Right lung (tissue), 5 donors: ENCODE measurements around the gene FNBP1L. TPM values are rescaled to one million over a fixed set of nuclear protein-coding genes. Genes with fewer than 3 reads are reported as not detected.

Experiments
- DNase-seq, 2 donors: peaks; one replicate each; pipeline ENCODE4 v3.0.0-alpha.2; 2013
- polyA plus RNA-seq, 5 donors: library from polyadenylated mRNA; unstranded; fragments of 120-200 nt; gene quantifications; one replicate each; pipeline versions ENCODE4 v1.2.1 to v1.2.3, GENCODE V29; 2013; ENCODE audit warnings: inconsistent platforms in 1 of 5, low replicate concordance in 1 of 5; ENCODE audit not compliant: insufficient read length in 5 of 5, insufficient read depth in 1 of 5

Gene FNBP1L
- polyA plus RNA-seq, 5 donors, result 86.7 to 136 (median 123) TPM

GRCh38 chr1:93528412-93528811 is 80.5 kb downstream of the FNBP1L start:
- no peak for DNase-seq

GRCh38 chr1:93531193-93531592 is 83.3 kb downstream of the FNBP1L start:
- DNase-seq, result no peak

- no peak for DNase-seq
These were observed 85.0 kb downstream of the FNBP1L start for GRCh38 chr1:93532780-93533378.

GRCh38 chr1:93533677-93534076 is 85.8 kb downstream of the FNBP1L start:
- no peak for DNase-seq

- DNase-seq, result no peak
These were observed 89.5 kb downstream of the FNBP1L start for GRCh38 chr1:93537396-93537795.

GRCh38 chr1:93537924-93538323 is 90.0 kb downstream of the FNBP1L start:
- DNase-seq, result no peak

DNA sequence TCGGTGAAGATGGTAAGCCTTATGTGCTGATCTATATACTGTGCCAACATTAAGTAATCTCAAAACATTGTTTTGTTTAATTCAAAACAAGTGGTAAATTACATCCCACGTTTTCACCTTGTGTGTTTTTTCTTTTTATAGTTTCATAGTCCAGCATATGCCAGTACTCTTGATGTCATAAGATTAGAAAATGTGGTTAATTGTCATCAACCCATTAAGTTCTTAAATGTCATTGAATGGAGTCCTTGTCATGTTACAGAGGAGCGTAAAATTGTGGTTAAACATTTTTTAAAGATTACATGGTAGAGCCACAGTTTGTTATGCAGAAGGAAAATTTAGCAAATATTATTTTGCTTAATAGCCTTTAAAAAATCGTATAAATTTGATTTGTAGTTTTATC is 93.1 kb downstream of the FNBP1L start:
- DNase-seq, result no peak

GRCh38 chr1:93542398-93542797 is 94.5 kb downstream of the FNBP1L start:
- no peak for DNase-seq

DNA sequence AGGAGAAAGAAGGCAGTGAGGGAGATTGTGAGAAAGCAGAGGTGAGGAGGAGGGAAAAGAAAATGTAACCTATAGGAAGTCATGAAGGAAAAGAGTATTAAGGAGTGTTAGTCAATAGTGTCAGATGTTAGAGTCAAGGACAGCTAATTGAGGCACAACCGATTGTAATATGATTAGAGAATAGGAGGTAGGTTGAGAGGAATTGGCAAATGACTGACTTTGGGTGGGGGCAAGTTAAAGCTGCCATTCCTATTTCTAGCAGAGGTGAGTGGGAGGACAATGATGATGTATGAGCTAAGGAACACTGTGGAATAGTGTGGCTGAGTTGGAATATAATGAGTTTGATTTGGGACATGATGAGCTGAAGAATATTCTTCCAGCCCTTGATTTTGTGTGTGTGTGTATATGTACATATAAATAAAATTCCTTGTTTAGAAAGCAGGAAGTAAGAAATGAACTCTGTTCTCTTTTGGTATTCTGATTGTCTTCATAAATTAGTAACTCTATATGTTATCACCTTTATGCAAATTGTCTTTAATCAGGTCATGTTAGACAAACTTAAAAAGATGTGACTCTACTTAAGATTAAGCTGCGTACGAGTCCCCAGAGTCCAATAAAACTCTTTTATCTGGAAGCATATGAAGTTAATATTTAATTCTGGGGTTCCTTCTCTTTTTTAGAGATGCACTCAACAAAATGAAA is 98.4 kb downstream of the FNBP1L start:
- DNase-seq, result no peak

DNA sequence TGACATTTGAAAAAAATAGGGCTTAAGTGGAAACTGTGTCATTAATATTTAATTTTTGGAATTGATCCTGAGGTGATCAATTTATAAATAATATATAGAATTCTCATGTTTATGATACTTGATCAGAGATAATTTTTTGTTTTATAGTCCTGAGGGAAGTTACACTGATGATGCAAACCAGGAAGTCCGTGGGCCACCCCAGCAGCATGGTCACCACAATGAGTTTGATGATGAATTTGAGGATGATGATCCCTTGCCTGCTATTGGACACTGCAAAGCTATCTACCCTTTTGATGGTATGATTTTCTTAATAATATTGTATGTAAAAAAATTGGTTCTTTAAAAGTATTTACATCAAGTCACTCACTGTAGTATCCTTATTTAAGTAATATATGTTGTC is 101.2 kb downstream of the FNBP1L start:
- no peak for DNase-seq

GRCh38 chr1:93549811-93550210 is 101.9 kb downstream of the FNBP1L start:
- DNase-seq, result no peak

GRCh38 chr1:93552741-93553455 is 105.0 kb downstream of the FNBP1L start:
- no peak for DNase-seq

- DNase-seq, result peak; percentile 35
These were observed 106.1 kb downstream of the FNBP1L start for GRCh38 chr1:93553886-93554490.

GRCh38 chr1:93554883-93555872 is 107.3 kb downstream of the FNBP1L start:
- no peak for DNase-seq

DNA sequence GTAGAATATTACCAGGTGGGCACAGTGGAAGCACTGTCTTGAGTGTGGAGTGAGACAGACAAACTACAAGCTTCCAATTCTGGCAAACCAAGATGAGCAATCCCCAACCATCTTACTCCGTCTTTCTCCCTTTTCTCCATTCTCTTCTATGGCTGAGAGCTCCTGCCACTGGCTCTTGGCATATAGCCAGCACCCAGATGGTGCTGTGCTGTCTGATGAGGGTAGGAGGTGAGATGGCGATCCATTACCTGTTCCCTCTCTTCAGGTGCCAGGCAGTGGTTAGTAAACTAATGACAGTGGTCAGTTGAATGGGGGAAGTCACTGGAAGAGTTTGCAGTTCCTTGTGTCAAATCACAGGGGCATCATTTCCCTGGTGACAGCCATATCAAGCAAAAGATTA is 108.4 kb downstream of the FNBP1L start:
- DNase-seq, result no peak

DNA sequence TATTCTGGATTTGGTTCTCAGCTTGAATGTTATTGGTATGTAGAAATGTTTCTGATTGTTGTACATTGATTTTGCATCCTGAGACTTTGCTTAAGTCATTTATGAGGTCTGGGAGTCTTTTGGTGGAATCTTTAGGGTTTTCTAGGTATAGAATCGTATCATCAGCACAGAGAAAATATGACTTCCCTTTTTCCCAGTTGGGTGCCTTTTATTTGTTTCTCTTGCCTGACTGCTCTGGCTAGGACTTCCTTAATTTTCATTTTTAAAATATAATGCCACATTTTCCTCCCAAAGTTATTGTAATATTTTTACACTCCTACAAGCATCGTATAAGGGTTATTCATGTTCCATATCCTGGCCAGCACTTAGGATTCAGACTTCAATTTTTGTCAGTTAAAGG is 111.1 kb downstream of the FNBP1L start:
- DNase-seq, result no peak

- DNase-seq, result no peak
These were observed 111.8 kb downstream of the FNBP1L start for GRCh38 chr1:93559695-93560094.

- DNase-seq, result no peak
These were observed 117.7 kb downstream of the FNBP1L start for GRCh38 chr1:93565496-93566206.

GRCh38 chr1:93566227-93566626 is 118.3 kb downstream of the FNBP1L start:
- no peak for DNase-seq

DNA sequence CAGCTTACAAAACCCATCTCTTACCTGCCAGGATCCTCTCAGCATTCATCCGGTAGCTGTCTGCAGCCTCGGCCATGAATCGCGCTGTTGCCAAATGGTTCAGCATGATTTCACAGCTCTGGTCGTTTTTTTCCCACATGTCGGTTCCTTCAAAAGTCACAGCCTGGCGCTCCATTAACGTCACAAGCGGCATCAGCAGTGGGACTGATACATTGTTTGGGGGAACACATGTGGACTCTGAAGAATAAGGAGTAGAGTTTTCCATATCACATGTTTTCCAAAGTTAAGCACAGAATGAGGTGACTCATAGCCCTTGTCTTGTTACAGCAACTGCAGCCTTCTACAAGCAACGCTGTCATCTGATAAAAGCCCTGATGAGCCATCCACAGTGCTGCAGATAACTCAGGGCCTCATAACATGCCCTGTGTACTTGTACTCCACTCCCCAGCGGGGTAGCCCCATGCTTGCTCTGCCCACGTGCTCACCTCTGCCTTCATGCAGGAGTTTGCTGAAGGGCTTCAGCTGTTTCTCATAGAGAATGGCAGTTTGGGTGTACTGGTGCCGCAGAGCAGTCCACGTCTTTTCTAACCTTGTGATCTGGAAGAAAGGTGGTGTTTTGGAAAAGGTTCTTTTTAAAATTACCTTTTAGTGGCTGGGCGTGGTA is 119.5 kb downstream of the FNBP1L start:
- no peak for DNase-seq
